ENCODE measurements around the gene COPS7B.
"Not testable (repeated sequence)": the region's sequence is repeated elsewhere in the genome, so short reads cannot be mapped to it uniquely, and the experiment has no call there.

DNA sequence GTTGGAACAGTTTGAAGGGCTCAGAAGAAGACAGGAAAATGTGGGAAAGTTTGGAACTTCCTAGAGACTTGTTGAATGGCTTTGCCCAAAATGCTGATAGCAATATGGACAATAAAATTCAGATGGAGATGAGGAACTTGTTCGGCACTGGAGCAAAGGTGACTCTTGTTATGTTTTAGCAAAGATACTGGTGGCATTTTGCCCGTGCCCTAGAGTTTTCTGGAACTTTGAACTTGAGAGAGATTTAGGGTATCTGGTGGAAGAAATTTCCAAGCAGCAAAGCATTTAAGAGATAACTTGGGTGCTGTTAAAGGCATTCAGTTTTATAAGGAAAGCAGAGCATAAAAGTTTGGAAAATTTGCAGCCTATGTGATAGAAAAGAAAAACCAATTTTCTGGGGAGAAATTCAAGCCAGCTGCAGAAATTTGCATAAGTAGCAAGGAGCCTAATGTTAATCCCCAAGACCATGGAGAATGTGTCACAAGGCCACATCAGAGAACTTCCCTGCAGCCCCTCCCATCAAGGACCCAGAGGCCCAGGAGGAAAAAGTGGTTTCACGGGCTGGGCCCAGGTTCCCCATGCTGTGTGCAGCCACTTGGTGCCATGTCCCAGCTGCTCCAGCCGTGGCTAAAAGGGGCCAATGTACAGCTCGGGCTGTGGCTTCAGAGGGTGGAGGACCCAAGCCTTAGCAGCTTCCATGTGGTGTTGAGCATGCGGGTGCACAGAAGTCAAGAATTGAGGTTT lies 37.9 kb upstream of the COPS7B start:
- not testable (repeated sequence) for TF ChIP-seq POLR2A (IDR thresholded peaks at IDR 0.05)
- TF ChIP-seq, protein P1, sequence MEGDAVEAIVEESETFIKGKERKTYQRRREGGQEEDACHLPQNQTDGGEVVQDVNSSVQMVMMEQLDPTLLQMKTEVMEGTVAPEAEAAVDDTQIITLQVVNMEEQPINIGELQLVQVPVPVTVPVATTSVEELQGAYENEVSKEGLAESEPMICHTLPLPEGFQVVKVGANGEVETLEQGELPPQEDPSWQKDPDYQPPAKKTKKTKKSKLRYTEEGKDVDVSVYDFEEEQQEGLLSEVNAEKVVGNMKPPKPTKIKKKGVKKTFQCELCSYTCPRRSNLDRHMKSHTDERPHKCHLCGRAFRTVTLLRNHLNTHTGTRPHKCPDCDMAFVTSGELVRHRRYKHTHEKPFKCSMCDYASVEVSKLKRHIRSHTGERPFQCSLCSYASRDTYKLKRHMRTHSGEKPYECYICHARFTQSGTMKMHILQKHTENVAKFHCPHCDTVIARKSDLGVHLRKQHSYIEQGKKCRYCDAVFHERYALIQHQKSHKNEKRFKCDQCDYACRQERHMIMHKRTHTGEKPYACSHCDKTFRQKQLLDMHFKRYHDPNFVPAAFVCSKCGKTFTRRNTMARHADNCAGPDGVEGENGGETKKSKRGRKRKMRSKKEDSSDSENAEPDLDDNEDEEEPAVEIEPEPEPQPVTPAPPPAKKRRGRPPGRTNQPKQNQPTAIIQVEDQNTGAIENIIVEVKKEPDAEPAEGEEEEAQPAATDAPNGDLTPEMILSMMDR (IDR thresholded peaks at IDR 0.05), result not testable (repeated sequence)
